ENCODE results near the gene TC2N.

DNA sequence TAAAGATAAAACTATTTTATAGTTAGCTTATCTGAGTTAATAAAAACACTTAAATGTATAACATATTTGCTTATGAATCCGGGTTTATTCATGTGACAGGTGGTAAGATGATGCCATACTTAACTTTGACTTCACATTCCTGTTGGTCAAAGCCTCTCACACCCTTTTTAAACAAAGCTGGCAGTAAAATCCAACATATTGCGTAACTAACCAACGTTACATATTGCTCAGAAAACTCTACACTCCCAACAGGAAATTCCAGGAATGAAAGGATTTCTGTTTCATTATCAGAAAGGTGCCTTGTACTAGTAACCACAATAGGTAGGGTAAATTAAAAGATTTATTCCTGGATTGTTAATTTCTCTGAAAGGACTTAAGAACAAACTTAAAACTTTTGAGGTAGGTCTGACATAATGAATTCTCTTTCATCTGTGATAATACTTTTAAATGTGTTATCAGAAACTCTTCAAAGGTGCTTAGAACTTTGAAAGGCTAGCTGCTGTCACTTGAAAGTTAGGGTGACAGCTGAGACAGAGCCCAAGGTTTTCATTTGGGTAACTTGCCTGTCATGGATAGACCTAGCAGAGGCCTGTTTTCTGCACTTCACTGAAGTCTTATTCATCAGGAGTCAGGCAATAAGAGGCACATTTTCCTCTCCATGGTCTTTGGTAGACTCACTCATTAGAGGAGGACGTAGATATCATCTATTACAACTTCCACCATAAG, 111.6 kb downstream of the TC2N start:
- TF ChIP-seq, protein P1, sequence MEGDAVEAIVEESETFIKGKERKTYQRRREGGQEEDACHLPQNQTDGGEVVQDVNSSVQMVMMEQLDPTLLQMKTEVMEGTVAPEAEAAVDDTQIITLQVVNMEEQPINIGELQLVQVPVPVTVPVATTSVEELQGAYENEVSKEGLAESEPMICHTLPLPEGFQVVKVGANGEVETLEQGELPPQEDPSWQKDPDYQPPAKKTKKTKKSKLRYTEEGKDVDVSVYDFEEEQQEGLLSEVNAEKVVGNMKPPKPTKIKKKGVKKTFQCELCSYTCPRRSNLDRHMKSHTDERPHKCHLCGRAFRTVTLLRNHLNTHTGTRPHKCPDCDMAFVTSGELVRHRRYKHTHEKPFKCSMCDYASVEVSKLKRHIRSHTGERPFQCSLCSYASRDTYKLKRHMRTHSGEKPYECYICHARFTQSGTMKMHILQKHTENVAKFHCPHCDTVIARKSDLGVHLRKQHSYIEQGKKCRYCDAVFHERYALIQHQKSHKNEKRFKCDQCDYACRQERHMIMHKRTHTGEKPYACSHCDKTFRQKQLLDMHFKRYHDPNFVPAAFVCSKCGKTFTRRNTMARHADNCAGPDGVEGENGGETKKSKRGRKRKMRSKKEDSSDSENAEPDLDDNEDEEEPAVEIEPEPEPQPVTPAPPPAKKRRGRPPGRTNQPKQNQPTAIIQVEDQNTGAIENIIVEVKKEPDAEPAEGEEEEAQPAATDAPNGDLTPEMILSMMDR (IDR thresholded peaks at IDR 0.05; ENCODE audit: insufficient read depth, low read depth, low read length): no peak
- TF ChIP-seq EZH2 (IDR thresholded peaks at IDR 0.05; ENCODE audit: insufficient read depth, low read length): no peak

All from astrocyte (in vitro differentiated cells and primary cell).